BJ (cell line): ENCODE results near the gene BNIP3. TPM values are rescaled to one million over a fixed set of nuclear protein-coding genes. Genes with fewer than 3 reads are reported as not detected.
"Not testable (repeated sequence)": the region's sequence is repeated elsewhere in the genome, so short reads cannot be mapped to it uniquely, and the experiment has no call there.

Experiments used
- CTCF ChIA-PET: fragments of 350-600 bp; formaldehyde crosslinking; extraction: SDS; loops from one replicate; lab custom pipeline; 2021; ENCODE audit warnings: antibody characterized with exemption, inconsistent platforms; lab: Yijun Ruan, JAX
- POLR2A ChIA-PET: fragments of 300-600 bp; sonication (Branson Sonifier 250); formaldehyde crosslinking; extraction: SDS; loops from one replicate; lab custom pipeline; 2021; ENCODE audit warnings: antibody characterized with exemption; lab: Charles Lee
- DNase-seq: peaks from one replicate; pipeline ENCODE4 v3.0.0-alpha.2; 2011; ENCODE audit warnings: low read depth
- H3K27me3 ChIP-seq: 2 replicates; pipeline ENCODE4 v1.6.0; 2011; ENCODE audit warnings: low read length; ENCODE audit not compliant: control insufficient read depth, insufficient read depth
- H3K36me3 ChIP-seq: 2 replicates; pipeline ENCODE4 v1.5.1; 2011; ENCODE audit warnings: low read length; ENCODE audit not compliant: control insufficient read depth, insufficient read depth
- H3K4me3 ChIP-seq: 2 replicates; pipeline ENCODE4 v1.5.1; 2011; ENCODE audit warnings: low read depth, mild to moderate bottlenecking, control low read depth, low read length
- polyA plus RNA-seq: library from polyadenylated mRNA; depleted of rRNA; stranded (reverse); fragments of >200 nt; gene quantifications from 2 replicates; pipeline ENCODE4 v1.2.3, GENCODE V29; 2011
- TF ChIP-seq, protein P1 (sequence below): IDR thresholded peaks from 2 replicates; pipeline ENCODE4 v1.5.1; 2011; ENCODE audit warnings: low read depth, mild to moderate bottlenecking, control low read depth, inconsistent platforms, low read length, moderate library complexity; ENCODE audit not compliant: insufficient read depth

Gene BNIP3
- polyA plus RNA-seq, 1 experiment: 89.1 TPM

DNA sequence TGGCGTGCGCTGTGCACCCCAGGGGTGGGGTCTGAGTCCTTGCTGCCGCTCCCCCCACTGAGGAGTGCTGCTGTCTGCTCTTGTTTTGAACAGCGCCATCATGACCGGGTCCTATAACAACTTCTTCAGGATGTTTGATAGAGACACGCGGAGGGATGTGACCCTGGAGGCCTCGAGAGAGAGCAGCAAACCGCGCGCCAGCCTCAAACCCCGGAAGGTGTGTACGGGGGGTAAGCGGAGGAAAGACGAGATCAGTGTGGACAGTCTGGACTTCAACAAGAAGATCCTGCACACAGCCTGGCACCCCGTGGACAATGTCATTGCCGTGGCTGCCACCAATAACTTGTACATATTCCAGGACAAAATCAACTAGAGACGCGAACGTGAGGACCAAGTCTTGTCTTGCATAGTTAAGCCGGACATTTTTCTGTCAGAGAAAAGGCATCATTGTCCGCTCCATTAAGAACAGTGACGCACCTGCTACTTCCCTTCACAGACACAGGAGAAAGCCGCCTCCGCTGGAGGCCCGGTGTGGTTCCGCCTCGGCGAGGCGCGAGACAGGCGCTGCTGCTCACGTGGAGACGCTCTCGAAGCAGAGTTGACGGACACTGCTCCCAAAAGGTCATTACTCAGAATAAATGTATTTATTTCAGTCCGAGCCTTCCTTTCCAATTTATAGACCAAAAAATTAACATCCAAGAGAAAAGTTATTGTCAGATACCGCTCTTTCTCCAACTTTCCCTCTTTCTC lies 26.0 kb downstream of the BNIP3 start:
- ChIA-PET CTCF (no interaction called here), POLR2A (no interaction called here)
- Histone ChIP-seq H3K36me3 (peaks cover 22% of the 10 kb centered on the region), H3K4me3 (no peak overlapping the region), H3K27me3 (no peaks in the 10 kb centered on the region)
- TF ChIP-seq, protein P1, sequence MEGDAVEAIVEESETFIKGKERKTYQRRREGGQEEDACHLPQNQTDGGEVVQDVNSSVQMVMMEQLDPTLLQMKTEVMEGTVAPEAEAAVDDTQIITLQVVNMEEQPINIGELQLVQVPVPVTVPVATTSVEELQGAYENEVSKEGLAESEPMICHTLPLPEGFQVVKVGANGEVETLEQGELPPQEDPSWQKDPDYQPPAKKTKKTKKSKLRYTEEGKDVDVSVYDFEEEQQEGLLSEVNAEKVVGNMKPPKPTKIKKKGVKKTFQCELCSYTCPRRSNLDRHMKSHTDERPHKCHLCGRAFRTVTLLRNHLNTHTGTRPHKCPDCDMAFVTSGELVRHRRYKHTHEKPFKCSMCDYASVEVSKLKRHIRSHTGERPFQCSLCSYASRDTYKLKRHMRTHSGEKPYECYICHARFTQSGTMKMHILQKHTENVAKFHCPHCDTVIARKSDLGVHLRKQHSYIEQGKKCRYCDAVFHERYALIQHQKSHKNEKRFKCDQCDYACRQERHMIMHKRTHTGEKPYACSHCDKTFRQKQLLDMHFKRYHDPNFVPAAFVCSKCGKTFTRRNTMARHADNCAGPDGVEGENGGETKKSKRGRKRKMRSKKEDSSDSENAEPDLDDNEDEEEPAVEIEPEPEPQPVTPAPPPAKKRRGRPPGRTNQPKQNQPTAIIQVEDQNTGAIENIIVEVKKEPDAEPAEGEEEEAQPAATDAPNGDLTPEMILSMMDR: no peak
- no peak for DNase-seq

DNA sequence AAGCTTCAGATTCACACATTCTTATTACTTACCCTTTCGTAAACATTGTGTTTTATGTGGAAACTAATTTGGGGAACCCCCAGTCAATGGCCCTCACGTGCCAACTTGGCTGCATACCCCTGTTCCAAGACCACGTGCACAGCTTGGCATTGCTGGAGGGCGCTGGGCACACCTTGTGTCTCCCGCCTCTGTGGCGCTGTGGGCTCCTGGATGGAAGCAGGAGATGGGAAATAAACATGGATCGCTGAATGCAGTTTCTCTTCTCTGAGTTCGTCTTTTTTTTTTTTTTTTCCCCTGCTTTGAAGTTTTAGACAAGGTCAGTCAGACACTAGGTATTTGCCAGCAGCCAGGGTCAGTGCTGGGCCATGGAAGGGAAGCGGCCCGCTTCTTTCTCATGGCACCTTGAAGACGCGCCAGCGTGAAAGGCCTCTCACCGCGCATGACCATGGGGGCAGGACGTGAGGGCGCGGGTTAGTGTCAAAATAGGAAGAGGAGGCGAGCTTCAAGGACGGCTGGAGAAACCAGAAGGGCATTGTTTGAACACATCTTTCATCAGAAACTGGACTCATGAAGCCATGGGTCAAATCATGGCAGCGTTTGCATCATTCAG lies 27.3 kb downstream of the BNIP3 start:
- ChIA-PET CTCF (interaction anchor here (0.9 kb wide), 1 partner anchor 69 kb away, joined by 3 read pairs; no protein-coding TSS in a partner anchor), POLR2A (no interaction called here)

DNA sequence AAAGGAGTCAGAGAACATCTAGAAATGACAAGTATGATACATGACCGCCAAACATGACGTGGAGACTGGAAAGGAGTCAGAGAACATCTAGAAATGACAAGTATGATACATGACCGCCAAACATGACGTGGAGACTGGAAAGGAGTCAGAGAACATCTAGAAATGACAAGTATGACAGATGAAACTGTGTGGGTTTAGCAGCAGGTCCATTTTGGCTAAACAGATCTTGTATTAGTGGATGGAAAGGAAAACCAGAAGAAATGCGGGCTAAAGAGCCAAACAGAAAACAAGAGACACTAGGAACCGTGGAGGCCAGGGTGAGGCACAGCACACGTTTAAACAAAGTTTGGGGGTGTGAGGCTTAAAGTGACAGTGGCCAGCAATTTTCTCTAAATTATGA lies 31.8 kb downstream of the BNIP3 start:
- H3K36me3 ChIP-seq: peaks cover 26% of the 10 kb centered on the region
- H3K27me3 ChIP-seq, CTCF ChIA-PET, H3K4me3 ChIP-seq, DNase-seq, POLR2A ChIA-PET: not testable (repeated sequence)

More for the DNA sequence above, 27.3 kb downstream of the BNIP3 start:
- Histone ChIP-seq H3K36me3 (peaks cover 22% of the 10 kb centered on the region), H3K27me3 (no peaks in the 10 kb centered on the region), H3K4me3 (no peak overlapping the region)
- TF ChIP-seq, protein P1: no peak
- DNase-seq: no peak

DNA sequence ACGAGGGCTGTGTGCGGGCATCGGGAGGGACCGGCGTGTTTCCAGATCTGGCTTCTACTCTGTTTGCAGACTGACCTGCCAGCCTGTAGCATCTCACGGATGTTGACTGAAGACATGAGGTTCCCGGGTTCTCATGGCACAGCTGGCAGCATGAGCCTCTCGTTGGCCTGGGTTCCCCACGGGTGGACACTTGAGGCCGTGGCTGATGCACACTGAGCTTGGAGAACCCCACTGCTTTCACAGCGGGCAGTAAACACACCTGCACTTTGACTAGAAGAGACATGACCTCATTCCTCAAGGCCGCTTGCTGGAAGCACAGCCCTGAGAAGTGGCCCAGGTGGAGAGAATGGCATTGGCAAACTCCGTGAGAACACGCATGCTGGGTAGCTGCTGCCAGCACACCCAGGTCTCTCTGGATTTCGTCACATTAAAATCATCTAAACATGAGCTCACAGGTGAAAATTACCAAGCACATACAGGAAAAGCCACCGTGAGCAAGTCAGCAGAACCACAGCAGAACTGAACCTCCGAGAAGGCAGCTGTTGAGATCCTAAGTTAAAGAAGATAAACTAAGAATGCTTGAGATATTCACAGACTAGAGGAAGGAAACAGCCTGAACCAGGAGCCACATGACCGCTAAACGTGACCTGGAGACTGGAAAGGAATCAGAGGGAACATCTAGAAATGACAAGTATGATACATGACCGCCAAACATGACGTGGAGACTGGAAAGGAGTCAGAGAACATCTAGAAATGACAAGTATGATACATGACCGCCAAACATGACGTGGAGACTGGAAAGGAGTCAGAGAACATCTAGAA lies 32.5 kb downstream of the BNIP3 start:
- TF ChIP-seq, protein P1: no peak
- DNase-seq: no peak
- CTCF ChIA-PET: no interaction called here
- POLR2A ChIA-PET: no interaction called here
- Histone ChIP-seq H3K4me3 (no peak overlapping the region), H3K36me3 (peaks cover 23% of the 10 kb centered on the region), H3K27me3 (no peaks in the 10 kb centered on the region)

DNA sequence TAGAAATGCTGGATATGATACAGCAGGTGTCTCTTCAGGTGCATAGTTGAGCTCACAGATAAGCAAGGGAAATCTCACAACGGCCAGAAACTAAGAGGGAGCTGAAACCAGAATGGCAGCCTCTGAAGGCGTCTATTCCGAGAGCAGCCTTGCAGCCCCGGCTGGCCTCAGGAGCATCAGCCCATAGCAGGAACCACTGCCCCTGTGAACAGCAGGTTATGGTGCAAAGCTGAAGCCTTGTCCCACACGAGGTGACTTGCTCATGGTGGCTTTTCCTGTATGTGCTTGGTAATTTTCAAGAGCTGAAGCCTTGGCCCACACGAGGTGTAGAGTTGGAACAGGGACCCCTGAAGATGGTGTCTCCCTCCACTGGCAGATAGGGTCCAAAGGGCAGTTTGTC lies 33.2 kb downstream of the BNIP3 start:
- ChIA-PET CTCF (no interaction called here), POLR2A (no interaction called here)
- H3K36me3 ChIP-seq: peaks cover 20% of the 10 kb centered on the region
- no peaks in the 10 kb centered on the region for H3K27me3 ChIP-seq
- TF ChIP-seq, protein P1: no peak
- no peak for DNase-seq
- H3K4me3 ChIP-seq: no peak overlapping the region
